NCI-H128 (cell line): ENCODE data around the gene MXRA8.

Experiments
- DNase-seq: peaks from one replicate; lab custom pipeline; 2025; ENCODE audit not compliant: unreplicated experiment; lab: John Stamatoyannopoulos, UW

Gene MXRA8

DNA sequence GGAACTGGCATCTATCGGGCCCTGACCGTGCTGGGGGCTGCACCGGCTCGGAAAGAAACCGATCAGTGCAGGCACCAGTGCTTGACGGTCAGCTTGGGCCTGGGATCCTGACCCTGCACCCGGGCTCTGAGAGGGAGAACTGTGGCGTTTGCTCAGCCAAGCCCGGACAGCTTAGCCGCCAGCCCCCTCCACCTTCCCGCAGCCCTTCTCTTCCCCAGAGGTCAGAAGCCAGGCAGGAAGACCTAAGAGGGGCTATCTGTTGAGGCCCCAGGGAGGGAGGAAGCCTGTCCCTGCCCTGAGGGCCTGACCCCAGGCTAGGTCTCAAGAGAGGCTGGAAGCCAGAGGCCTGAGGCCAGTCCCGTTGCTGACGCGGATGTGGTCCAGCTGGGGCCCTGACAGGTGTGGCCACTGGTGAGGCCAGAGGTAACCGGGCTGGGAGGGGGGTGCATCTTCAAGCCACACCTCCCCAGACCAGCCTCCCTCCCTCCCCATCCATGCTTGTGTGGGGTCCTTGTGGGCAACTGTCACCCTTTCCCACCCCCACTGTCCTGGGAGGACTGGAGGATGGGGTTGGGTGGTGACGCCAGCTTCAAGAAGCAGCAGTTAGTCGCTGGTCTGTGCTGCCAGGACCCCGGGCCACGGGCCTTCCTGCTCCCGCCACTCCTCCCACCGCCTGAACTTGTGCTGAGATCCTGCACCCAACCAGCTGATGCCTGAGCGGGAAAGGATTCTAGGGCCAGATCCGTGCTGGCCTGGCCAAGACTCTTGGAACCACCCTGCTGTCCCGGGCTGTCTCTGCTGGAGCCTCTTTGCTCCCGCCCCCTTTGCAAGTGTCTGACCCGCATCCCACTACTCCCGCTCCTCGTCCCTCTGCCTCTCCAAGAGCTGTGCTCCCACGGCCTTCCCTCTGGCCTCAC lies 6.6 kb downstream of the MXRA8 start:
- no peak for DNase-seq

DNA sequence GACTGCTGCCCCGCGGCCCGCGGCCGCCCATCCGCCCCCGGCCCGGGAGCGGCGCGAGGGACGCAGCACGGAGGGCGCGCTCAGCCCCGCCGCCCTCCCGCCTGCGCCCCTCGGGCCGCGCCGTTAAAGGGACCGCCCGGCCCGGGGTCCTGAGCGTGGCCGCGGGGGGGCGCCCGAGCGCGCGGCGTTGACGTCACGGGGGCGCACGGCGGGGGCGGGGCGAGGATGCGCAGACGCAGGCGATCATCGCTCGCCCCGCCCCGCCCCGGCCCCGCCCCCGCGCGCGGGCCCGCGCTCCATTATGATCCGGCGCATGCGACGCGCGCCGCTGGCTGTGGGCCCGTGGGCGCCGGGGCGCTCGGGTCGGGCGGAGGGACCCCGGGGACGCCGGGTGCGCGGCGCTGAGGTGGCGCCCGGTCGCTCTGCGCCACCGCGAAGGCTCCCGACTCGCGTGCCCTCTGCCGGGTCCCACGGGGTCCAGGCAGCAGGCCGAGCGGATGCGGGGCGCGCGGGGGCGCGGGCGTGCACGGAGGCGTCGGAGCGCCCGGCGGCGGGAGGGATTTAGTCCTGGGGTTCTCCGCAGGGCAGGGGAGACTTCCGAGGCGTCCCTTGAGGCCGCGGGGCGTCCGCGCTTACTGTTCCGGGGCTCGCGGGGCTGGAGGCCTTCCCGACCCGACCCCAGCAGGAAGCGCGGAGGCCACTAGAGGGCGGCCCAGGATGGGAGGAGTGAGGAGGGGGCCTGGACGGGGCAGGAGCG lies 8.9 kb downstream of the MXRA8 start, which contains the start of gene DVL1:
Gene DVL1, minus strand, starts transcription at position 163 of the 757 bp plus-strand sequence. CDS start 353 bp downstream, outside the sequence.
- peak; percentile 45 for DNase-seq

- no peak for DNase-seq
These were observed 9.7 kb downstream of the MXRA8 start for GRCh38 chr1:1348420-1349255.

DNA sequence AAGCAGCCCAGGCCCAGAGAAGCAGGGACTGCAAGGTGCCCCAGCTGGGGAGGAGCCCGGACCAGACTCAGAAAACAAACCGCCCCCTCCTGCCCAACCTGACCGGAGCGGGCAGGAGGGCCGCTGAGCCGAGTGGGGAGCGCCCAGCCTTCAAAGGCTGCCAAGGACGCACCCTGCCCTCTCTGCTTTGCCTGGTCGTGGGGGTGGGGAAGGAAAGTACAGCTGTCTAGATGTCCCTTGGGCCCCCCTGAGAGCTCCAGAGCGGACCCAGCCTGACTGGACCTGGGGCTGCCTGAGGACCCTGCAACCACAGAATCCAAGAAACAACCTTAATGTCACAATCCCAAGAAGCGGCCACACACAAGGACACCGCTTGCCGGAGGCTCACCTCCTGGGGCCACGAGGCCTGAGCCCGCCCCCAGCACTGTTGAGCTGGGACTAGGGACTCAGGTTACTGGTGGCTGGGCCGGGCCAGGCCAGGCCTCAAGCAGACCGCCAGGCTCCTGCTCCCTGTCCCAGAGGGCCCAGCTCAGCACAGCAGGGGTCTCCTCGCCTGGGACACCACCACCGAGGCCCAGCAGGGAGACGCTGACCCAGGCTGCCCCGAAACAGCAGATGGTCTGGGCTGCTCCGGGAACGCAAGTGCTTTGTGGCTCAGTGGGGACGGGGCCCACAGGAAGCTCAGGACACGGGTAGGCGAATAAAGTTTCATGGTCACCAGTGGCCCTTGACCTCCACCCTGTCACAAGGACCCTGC lies 10.5 kb downstream of the MXRA8 start:
- no peak for DNase-seq

DNA sequence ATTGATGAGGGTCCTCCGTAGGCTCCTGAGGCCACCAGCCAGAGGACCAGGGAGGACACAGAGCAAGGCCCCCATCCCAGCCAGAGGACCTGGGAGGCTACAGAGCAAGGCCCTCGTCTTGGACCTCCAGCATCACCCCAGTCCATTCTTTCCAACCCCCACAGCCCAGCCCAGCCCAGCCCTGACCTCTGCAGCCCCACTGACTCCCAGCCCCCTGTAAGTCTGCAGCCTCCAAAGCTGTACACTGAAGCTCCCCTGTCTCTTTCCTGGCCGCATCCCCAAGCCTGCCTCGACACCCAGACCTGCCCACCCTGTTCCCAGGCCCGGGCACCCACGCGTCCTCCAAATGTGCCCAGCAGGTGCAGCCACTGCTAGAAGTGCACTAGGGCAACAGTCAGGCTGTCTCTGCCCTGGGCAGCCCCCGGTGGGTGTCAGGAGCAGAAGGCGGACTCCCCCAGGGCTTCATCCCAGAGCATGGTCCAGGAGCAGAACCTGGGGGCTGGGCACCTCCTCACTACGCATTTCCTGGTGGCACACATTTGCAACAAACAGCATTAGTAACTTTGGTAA lies 11.2 kb downstream of the MXRA8 start:
- DNase-seq = no peak

DNA sequence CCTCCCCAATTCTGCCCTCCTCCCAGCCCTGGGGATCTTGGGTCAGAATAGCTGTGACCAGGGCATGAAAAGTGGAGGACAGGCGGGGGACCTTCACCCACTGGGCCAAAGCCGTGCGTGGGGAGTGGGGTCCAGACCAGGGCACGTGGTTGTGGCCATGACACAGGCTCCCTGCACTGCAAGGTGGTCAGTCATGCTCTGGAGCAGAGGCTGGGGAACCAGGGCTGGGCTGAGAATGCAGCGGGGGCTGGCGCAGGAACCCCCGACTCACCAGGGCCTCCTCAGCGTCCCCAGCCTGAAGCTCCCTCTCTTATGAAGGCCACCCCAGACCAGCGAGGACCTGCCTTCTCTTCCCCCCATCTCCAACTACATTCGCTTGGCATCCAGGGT lies 11.9 kb downstream of the MXRA8 start:
- no peak for DNase-seq

- no peak for DNase-seq
These were observed 12.4 kb downstream of the MXRA8 start for GRCh38 chr1:1345860-1346500.

GRCh38 chr1:1345384-1345783 lies 13.0 kb downstream of the MXRA8 start:
- no peak for DNase-seq

GRCh38 chr1:1344655-1345361 lies 13.5 kb downstream of the MXRA8 start:
- DNase-seq = no peak

- DNase-seq = no peak
These were observed 14.4 kb downstream of the MXRA8 start for GRCh38 chr1:1343811-1344421.

DNA sequence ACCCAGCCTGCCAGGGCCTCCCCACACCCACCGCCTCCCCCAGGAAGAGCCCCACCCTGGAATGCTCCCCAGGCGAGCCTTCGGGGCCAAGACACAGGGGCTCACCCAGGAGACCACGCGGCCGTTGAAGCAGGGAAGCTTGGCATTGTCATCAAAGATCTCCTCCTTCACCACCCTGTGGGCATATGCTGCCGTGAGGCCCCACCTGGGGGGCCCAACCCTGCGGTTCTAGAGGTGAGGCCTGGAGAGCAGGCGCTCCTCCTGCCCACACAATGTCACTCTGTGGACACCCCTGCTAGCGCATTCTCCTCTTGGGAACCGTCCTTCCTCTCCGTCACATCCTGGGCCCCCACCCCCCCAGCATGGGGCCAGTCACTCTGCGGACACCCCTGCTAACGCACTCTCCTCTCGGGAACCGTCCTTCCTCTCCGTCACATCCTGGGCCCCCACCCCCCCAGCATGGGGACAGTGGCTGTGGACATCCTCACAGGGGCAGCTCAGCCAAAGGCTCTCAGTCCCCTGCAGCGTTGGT lies 15.7 kb downstream of the MXRA8 start:
- DNase-seq = no peak

- no peak for DNase-seq
These were observed 16.2 kb downstream of the MXRA8 start for GRCh38 chr1:1342061-1342562.

DNA sequence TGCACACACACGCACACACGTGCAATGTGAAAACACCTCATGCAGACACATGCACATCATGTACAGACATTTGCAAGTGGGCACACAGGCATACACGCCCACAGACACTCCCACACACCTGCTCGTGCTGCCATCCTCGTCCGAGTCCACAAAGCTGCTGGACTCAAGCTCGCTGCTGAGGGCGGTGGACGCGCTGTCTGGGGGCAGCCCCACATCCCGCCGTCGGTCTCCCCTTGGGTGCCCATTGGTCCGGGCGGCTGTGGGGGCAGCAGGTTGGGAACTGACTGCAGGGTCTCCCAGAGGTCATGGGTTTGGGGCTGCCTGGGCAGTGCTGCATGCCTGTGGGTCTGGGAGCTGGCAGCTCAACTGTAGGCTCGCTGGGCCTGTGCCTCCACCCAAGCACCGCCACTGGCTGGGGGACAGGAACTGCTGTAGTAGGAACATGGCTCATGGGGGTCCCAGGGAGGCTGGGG lies 16.8 kb downstream of the MXRA8 start:
- DNase-seq = no peak

- DNase-seq = no peak
These were observed 17.4 kb downstream of the MXRA8 start for GRCh38 chr1:1340791-1341548.

DNA sequence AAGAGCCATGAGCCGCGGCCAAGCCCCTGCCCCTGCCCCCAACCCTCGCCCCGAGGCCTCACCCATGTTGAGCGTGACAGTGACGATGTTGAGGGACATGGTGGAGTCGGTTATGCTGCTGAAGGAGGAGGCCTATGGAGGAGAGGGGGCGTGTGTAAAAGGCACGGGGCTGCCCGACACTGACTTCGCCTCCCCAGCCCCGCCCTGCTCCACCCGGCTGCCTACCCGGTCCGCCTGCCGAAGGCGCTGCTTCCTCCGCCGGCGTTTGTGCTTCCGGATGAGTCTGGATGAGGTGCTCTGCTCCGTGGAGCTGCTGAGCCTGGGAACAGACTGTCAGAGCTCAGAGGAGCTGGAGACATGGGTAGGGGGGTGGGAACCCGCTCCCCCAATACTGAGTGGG lies 18.2 kb downstream of the MXRA8 start:
- DNase-seq = no peak

DNA sequence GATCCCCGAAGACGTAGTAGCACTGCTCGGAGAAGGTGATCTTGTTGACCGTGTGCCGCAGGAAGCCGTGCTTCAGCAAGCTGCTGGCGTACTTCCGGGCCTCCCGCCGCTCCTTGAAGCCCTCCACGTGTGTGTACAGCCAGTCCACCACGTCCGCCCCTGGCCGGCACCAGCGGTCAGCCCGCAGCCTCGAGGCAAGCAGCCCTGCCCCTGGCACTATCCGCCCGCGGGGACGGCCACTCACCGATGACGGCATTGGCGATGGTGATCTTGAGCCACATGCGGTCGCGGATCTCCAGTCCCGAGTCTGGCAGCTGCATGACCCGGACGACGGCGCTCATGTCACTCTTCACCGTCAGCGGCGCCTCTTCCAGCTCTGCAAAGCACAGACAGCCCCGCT lies 20.1 kb downstream of the MXRA8 start:
- DNase-seq = no peak

DNA sequence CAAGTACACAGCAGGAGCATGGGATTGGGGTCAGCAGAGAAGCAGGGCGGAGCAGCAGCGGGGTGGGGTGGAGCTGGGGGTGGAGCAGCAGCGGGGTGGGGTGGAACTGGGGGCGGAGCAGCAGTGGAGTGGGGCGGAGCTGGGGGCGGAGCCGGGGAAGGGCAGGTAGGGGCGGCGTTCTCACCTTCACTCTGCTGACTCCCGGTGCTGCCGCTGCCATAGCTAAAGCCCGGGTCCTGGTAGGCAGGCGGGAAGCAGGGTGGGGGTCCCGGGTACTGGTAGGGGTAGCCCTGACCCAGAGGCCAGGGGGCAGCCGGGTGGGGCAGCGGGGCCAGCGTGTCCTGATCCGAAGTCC lies 20.6 kb downstream of the MXRA8 start:
- DNase-seq = no peak
